ENCODE measurements around the gene BTNL8.
A peak's percentile ranks its signal among the peaks of the same experiment; 100 is the strongest.

GRCh38 chr5:180860273-180860886 is 38.6 kb upstream of the BTNL8 start:
- TF ChIP-seq, protein P1, sequence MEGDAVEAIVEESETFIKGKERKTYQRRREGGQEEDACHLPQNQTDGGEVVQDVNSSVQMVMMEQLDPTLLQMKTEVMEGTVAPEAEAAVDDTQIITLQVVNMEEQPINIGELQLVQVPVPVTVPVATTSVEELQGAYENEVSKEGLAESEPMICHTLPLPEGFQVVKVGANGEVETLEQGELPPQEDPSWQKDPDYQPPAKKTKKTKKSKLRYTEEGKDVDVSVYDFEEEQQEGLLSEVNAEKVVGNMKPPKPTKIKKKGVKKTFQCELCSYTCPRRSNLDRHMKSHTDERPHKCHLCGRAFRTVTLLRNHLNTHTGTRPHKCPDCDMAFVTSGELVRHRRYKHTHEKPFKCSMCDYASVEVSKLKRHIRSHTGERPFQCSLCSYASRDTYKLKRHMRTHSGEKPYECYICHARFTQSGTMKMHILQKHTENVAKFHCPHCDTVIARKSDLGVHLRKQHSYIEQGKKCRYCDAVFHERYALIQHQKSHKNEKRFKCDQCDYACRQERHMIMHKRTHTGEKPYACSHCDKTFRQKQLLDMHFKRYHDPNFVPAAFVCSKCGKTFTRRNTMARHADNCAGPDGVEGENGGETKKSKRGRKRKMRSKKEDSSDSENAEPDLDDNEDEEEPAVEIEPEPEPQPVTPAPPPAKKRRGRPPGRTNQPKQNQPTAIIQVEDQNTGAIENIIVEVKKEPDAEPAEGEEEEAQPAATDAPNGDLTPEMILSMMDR (IDR thresholded peaks at IDR 0.05; ENCODE audit: low read depth, low read length, poor library complexity, severe bottlenecking): peak; percentile 57
- TF ChIP-seq EZH2phosphoT487 (IDR thresholded peaks at IDR 0.05; ENCODE audit: borderline replicate concordance, low read length): no peak
